ENCODE results near the gene UBE2H. TPM values are rescaled to one million over a fixed set of nuclear protein-coding genes. Genes with fewer than 3 reads are reported as not detected.

The UBE2H gene
- total and polyA plus RNA-seq, 2 of the 4 experiments (the other 2 are of a cell fraction): 34.6 to 49.4 TPM

DNA sequence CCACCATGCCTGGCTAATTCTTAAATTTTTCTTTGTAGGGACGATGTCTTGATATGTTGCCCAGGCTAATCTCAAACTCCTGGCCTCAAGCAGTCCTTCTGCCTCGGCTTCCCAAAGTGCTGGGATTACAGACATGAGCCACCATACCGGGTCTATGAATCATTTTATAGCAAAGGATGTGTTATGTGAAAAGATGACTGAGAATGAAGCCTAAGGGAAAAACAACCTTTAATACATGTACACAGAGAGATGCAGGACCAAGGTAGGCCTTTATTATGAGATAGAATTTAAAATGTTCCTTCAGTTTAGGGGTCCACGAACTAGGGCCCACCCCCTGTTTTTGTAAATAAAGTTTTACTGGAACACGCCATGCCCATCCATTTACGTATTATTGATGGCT, 41.0 kb downstream of the UBE2H start:
- TF ChIP-seq CHD1 (IDR thresholded peaks at IDR 0.05; ENCODE audit: low read depth, low read length): no peak
- TF ChIP-seq RCOR1 (IDR thresholded peaks at IDR 0.05; ENCODE audit: insufficient replicate concordance, low read length): no peak
- TF ChIP-seq CEBPB (IDR thresholded peaks at IDR 0.05; ENCODE audit: low read depth, low read length): no peak
- no peak for TF ChIP-seq RFX5 (IDR thresholded peaks at IDR 0.05; ENCODE audit: low read depth, low read length)

More for the DNA sequence above, 41.0 kb downstream of the UBE2H start:
- Histone ChIP-seq H3K4me2 (ENCODE audit: low read depth, low read length) (no peak overlapping the region), H3K79me1 (ENCODE audit: low read depth in 1 of 2, low read length in 2 of 2) (peaks cover 54 to 87% of the 10 kb centered on the region in 2 experiments), H3K9me1 (ENCODE audit: insufficient read depth, low read length) (peaks cover 15% of the 10 kb centered on the region; the same call in 1 of the 2 replicates), H2BK120ac (ENCODE audit: low read depth, low read length) (no peak overlapping the region), H2BK5ac (ENCODE audit: low read depth, low read length, poor library complexity, severe bottlenecking) (no peak overlapping the region), H3K27me3 (ENCODE audit: control insufficient read depth, insufficient read depth, low read length) (no peaks in the 10 kb centered on the region), H4K5ac (ENCODE audit: low read depth, low read length) (no peak overlapping the region), H3K27ac (ENCODE audit: insufficient read depth, low read length) (no peak overlapping the region), H3K9me3 (ENCODE audit: control insufficient read depth, insufficient read depth, low read length) (no peaks in the 10 kb centered on the region), H2BK20ac (ENCODE audit: low read depth, low read length) (no peak overlapping the region), H3K36me3 (ENCODE audit: control insufficient read depth, insufficient read depth, low read length) (peaks cover 9% of the 10 kb centered on the region), H3K4me1 (ENCODE audit: control insufficient read depth, insufficient read depth, low read length) (peaks cover 6% of the 10 kb centered on the region), H3K56ac (ENCODE audit: extremely low read depth, insufficient read depth, low read length) (no peak overlapping the region), H3K18ac (ENCODE audit: low read depth, low read length) (no peak overlapping the region), H3K4ac (ENCODE audit: low read depth, low read length) (no peak overlapping the region), H4K20me1 (ENCODE audit: insufficient read depth, low read length) (peaks cover 91% of the 10 kb centered on the region), H4K8ac (ENCODE audit: low read depth in 2 of 2, low read length in 2 of 2) (no peak overlapping the region), H2AK5ac (ENCODE audit: low read depth, low read length) (no peak overlapping the region), H3K4me3 (ENCODE audit: insufficient read depth, low read depth, low read length) (no peak overlapping the region), H3K9ac (ENCODE audit: low read depth, low read length) (no peak overlapping the region), H3K14ac (replicated peaks; ENCODE audit: low read depth, low read length) (no peak overlapping the region), H4K91ac (ENCODE audit: insufficient read depth, low read depth, low read length) (no peak overlapping the region), H2AK9ac (replicated peaks; ENCODE audit: low read depth, low read length, poor library complexity) (no peak overlapping the region), H2BK15ac (ENCODE audit: low read depth, low read length) (no peak overlapping the region), H2AFZ (replicated peaks; ENCODE audit: low read length, poor library complexity) (no peak overlapping the region), H3K23ac (ENCODE audit: low read depth, low read length) (no peak overlapping the region)
- CTCF ChIA-PET: no interaction called here
- ATAC-seq (ENCODE audit: low read depth) (peak; percentile 40), DNase-seq (peak; percentile 34)
- in situ Hi-C loops (cut with MboI; ENCODE audit: low sequenced_read_pairs) (no loop called here), intact Hi-C loops (cut with micrococcal nuclease) (no loop called here), dilution Hi-C loops (cut with HindIII; ENCODE audit: low sequenced_read_pairs, unreplicated experiment) (no loop called here)
- no TSS peak for BruUV-seq (replicated peaks)
- WGBS, 2 experiments (ENCODE audit: extremely low coverage in 2 of 2, insufficient read length in 1 of 2): 100% methylated on average over 1 of the region's 6 CpGs; no CpG with 5 or more reads in 1 of the 2 experiments
- POLR2A ChIA-PET (ENCODE audit: unreplicated experiment): no interaction called here

Measured in IMR-90 (cell line).